Activated CD4-positive, CD25-positive, alpha-beta regulatory T cell treated with anti-CD3 and anti-CD28 coated beads, Interleukin-2, amount 50 U/mL, for 24 hours (primary cell): ENCODE data around the gene PPTC7.
A peak's percentile ranks its signal among the peaks of the same experiment; 100 is the strongest.
"Not testable (repeated sequence)": the region's sequence is repeated elsewhere in the genome, so short reads cannot be mapped to it uniquely, and the experiment has no call there.

ENCODE experiments used
- ATAC-seq, 2 donors: fragments of 150-1000 bp; cut with Tn5 transposase; one replicate each; pipeline ENCODE4 v1.10.0; 2021; ENCODE audit warnings: mild to moderate bottlenecking in 1 of 2, moderate library complexity in 1 of 2

The PPTC7 gene

DNA sequence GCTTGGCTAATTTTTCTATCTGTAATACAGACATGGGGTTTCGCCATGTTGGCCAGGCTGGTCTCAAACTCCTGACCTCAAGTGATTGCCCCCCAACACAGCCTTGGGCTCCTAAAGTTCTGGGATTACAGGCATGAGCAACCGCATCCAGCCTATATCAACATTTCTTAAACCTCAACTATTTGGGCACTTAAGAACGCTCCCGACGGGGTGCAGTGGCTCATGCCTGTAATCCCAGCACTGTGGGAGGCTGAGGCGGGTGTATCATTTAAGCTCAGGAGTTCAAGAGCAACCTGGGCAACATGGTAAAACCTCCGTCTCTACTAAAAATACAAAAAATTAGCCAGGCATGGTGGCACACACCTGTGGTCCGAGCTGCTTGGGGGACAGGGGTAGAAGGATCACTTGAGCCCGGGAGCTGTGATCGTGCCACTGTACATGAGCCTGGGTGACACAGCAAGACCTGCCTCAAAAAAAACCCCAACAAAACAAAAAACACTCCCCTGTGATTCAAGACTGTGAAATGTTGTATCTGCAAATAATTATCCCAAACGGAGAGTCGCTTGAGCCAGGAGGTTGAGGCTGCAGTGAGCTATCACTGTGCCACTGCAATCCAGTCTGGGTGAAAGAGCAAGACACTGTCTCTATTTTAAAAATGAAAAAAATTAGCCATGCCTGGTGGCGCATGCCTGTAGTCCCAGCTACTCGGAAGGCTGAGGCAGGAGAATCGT is 21.5 kb downstream of the PPTC7 start:
- ATAC-seq, result no peak

DNA sequence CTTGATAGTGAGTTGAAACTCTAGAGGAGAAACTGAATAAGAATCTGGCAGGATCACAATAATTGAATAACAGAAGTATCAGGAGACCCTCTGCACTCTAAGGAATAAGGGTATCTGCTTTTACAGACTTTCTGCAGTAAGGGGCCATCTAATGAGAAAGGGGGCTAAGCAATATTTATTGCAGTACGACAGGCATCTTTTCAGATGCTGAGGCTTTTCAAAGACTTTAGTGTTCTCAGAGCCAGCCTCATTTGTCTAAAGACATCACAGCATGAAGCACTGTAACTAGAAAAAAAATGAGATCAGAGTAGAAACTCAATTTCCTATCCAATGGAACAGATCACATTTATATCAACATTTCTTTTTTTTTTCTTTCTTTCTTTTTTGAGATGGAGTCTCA is 22.2 kb downstream of the PPTC7 start:
- no peak for ATAC-seq

DNA sequence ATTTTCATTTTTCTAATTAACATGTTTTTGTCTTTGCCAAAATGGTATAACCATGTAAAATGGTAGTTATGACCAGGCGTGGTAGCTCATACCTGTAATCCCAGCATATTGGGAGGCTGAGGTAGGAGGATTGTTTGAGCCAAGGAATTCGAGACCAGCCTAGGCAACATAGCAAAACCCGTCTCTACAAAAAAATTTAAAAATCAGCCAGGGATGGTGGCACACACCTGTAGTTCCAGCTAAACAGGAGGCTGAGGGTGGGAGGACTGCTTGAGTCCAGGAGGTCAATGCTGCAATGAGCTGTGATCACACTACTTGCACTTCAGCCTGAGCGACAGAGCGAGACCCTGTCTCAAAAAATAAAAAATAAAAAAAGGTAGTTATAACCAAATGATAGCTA is 23.1 kb downstream of the PPTC7 start:
- ATAC-seq, result no peak

DNA sequence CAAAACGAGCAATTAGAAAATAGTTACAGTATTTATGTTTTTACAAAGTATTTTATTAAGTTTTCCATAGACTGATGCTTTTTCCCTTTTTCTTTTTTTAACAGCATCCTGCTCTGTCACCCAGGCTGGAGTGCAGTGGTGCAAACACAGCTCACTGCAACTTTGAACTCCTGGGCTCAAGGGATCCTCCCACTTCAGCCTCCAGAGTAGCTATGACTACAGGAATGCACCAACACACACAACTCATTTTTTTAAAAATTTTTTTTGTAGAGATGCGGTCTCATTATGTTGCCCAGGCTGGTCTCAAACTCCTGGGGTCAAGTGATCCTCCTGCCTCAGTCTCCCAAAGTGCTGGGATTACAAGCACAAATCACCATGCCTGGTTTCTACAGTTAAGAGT is 24.2 kb downstream of the PPTC7 start:
- ATAC-seq, result not testable (repeated sequence)

DNA sequence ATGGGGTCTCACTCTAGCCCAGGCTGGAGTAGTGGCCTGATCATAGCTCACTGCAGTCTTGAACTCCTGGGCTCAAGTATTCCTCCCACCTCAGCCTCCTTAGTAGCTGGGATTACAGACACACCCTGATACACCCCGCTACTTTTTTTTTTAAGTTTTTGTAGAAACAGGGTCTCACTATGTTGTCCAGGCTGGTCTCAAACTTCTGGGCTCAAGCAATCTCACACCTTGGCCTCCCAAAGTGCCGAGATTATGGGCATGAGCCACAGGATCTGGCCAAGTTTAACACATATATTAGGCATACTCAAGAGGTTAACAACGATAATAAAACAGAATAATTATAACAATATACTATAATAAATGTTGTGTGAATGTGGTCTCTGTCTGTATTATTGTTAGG is 25.8 kb downstream of the PPTC7 start:
- no peak for ATAC-seq

DNA sequence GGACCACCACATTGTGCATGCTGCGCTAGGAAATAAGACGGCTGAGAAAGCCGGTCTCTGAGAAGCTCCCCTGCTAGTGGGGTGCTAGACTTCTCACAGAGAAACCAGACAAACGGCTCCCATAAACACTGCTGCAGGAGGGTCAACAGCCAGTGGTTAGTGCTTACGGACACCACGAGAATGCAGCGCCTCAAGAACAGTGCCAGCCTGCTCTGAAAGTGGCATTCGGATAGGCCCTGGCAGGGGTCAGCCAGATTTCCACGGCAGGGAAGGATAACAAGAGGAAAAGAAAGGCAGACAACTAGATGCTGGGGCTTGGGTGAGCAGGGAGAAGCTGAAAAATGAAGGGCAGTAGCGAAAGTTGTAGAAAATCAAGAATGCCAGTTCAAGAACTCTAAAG is 26.4 kb downstream of the PPTC7 start:
- no peak for ATAC-seq

DNA sequence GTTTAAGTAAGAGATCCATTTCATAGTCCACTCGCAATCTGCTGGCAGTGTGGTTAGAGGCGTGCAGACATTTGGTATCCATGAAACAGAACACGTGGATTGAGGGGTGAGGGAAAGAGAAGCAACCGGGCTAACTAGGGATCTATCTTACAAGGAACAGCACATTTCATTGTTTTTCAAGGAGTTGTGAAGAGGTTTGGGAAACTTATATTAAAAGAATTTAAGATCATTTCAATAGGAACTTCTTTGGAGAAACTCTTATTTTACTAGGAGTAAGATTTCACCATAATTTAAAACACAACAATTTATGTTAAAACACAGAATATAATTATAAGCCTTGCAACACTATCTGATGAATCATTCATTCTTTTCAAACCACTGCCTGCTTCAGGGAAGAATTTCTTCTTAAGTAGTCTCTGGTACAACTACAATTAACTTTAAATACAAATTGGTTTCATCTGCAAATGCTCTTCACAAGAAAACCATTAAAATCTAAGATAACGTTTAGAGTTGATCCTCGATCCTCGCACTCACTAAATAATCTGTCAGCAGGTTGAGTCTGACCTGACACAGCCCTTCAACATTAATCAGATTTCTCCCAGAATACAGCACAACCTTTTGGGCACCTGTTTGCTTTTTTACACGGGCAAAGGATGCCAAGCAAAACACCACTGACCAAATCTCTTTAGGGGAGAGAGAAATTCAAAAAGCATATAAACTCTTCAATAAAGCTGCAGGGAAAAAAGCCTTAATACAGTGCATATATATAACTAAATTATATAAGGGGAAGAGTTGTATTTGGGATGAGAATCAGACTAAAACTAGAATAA is 27.3 kb downstream of the PPTC7 start:
- no peak for ATAC-seq

DNA sequence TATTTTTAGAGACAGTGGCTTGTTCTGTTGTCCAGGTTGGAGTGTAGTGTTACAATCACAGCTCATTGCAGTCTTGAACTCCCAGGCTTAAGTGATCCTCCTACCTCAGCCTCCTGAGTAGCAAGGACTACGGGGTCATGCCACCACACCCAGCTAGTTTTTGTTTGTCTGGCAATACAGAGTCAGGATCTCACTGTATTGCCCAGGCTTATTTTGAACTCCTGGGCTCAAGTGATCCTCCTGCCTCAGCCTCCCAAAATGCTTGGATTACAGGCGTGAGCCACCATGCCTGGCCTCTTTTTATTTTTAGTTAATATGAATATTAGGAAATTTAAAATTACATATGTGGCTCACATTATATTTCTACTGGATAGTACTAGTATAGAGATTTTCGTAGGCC is 28.9 kb downstream of the PPTC7 start:
- no peak for ATAC-seq

DNA sequence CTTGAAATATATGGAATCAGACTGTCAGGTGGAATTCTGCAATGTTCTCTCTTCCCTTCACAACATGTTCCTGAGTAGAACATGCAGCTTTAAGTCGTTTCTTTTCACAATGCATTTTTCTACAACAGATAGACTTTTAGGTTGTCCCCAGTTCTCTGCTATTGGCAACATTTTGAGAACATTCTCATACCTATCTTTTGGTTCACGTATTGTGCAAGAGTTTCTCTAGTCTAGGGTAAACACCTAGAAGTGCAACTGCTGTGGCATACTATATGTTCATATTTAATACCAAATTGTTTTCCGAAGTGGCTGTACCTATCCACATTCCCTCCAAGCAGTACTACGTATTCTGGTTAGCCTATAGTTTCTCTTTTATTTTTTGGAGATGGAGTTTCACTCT is 32.1 kb downstream of the PPTC7 start:
- no peak for ATAC-seq

DNA sequence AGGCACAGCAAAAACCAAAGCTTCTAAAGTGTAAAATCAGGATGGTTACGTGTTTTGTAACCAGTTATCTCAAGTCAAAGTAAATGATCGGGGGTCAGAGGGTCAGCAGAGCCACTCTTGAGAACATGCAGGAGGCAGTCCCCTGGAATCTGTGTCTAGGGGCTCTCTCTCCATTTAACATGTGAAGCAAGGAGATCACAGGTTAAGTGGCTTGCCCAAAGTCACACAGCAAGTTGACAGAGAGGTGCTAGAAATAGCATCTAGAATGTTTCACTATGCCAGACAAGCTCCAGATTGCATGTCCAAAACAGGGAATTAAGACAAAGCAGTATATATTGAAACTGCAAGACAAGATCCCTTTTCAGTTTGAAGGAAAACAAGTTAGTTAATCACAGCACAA is 33.4 kb downstream of the PPTC7 start:
- no peak for ATAC-seq

DNA sequence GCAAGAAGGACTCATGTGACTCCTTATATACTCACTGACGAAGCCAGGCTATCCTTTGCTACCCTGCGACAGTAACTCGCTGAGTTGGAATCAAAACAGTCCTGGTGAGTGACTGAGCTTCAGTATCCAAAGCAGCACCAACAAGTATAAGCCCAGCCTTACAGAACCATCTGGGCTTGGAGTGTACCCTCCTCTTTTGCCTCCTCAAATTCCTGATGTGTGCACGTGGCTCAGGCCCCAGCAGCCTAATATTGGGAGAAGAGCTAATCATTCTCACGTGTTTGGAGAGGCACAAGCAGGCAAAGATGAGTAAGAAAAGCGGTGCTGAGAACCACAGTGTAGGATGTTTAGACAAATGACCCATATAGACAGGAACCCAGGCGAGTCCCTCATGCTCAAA is 34.4 kb downstream of the PPTC7 start:
- ATAC-seq, result no peak

DNA sequence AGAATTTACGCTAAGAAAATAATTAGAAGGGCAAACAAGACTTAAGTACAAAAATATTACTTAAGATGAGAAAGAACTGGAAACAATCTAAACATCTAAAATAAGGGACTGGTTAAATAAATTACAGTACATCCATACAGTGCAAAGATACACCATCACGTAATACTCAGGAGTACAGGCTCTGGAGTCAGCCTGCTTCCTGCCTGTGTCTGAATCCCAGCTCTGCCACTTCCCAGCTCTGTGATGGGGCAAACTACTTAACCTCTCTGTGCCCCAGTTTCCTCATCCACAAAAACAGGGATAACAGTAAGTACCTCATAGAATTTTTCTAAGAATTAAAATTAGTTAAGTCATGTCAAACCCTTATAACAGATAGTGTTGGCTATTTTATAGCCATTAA is 36.0 kb downstream of the PPTC7 start:
- ATAC-seq, result no peak

DNA sequence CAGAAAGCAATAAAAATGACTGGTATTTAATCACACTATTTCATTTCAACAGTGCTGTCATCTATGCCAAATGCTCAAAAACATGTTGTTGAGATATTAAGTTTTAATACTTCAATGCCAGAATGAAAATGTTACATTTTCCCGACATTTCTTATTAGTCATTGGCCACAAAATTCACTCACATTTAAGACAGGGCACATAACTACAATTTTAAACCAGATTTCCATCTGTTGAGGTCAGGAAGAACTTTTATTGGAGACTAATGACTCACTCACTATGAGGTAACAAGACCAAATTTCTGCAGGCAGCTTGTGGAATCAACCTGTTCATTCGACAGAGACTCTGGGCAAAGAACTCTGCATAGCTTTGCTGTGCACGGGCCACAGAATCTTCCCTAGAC is 36.8 kb downstream of the PPTC7 start:
- ATAC-seq, result no peak

DNA sequence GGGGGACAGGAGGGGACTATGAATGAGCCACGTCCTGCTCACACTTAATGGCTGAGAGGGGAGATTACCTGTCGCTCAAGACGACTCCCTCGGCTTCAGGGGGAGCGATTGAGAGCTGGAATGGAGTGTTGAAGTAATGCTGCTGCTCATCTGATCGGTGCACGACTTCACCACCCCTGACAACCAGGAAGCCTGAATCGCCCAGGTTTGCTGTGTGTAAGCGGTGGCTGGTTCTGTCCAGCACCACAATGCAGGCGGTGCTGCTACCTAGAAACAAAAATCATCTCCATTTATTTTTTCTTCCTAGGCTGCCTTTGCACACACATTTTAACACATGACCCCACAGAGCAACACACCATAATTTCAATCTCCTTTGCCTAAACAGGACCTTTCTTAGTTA is 37.3 kb downstream of the PPTC7 start:
- no peak for ATAC-seq

DNA sequence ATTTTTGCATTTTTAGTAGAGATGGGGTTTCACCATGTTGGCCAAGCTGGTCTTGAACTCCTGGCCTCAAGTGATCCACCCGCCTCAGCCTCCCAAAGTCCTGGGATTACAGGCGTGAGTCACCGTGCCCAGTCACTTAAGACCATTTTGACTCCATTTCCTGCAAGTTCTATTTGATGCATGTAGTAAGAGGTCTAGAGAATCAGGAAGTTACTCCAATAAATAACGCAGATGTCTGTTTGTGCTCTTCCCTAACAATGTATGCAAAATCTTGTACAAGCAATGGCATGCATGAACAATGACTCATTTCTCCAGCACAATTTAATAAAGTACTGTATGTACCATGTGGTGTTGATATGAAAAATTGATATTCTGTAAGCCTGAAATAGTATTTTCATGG is 37.9 kb downstream of the PPTC7 start:
- not testable (repeated sequence) for ATAC-seq

DNA sequence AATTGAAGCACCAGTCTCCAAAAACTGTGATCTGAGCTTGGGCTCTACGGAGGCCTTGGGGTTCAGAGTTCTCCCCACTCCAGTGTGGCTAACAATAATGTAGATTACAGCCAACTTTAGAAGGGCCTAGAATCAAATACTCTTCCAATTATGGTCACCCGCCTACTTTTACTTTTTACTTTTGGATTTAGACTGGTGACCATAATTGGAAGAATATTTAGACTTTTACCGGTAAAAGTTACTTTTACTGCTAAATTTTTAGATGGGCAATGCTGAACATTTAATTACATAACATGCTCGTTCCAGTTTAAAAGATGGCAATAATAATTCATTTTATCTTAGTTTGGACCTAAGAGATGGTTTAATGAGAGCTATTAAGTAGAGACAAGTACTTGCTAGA is 39.2 kb downstream of the PPTC7 start:
- ATAC-seq, result no peak

DNA sequence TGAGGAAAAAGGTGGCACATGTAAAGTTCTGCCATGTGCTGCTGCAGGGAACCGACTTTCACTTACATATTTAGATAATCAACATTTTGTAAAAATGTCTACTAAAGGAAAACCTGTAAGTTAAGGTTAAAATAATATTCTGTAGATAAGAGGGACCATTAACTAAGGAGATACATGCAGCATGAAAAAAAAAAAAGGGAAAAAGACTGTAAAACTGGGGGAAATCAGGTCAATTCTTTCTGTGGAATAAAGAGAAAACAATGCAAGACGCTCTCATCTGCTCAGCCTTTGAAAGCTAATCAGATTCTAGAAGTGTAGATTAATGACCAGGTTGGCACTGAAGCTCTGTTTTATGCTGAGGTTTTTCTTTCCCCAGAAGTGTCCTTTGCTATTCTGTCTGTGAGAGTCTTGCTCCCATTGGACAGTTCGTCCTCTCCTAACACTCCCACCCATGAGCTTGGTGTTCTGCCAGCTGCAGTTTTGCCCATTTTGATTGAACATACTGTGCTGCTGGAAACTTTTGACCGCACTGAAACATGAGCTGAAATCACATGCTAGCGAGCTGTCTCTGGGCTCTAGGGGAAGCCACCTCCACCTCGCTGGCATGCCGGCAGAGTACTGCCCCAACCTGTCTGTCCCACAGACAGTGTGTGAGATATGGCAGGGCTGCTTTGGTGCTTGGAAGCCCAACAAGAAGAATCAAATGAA is 39.7 kb downstream of the PPTC7 start:
- peak in 1 of 2 donors; percentile 20 for ATAC-seq

DNA sequence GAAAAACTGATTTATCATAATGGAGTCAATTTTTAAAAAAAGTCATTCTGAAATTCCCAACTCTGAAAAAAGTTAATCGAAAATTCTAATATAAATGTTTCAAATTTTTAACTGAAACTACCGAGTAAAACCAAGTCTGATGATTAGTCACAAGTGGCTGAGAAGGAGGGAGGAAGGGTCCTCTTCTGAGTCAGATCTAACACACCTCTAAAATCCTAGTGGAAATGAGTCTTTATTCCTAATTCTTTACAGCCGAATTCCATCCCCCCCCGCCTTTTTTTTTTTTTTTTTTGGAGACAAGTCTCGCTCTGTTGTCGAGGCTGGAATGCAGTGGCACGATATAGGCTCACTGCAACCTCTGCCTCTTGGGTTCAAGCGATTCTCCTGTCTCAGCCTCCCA is 43.1 kb downstream of the PPTC7 start:
- ATAC-seq, result no peak

DNA sequence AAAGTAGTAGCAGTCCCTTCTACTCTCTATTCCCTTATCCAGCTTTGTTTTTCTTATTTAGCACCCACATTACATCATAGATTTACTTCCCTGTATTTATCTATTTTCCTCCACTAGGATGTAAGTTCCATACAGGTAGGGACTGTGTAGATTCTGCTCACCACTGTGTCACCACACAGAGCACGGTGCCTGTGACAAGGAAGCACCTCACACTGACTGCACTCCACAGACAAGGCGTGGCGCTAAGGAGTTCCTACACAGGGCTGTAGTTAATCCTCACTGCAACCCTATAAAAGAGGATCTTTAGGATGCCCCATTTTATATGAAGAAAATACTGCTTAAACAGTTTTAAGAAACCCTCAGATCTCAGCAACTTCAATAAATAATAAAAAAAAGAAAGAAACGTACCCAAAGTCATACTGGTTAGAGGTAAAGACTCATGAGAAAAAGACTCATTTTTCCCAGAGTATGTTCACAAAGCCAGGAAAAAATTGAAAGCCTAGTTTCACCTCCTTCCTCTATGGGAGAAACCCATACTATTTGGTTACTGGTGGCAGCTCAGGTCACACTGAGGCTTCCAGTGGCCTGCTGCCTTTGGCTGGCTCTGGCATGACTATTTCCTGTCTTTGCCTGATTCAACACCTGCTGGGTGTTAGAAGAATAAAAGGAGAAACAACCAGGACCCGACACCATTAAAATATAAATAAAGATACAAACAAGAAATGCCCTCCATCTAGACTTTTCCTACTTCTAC is 44.1 kb downstream of the PPTC7 start:
- ATAC-seq, result no peak

DNA sequence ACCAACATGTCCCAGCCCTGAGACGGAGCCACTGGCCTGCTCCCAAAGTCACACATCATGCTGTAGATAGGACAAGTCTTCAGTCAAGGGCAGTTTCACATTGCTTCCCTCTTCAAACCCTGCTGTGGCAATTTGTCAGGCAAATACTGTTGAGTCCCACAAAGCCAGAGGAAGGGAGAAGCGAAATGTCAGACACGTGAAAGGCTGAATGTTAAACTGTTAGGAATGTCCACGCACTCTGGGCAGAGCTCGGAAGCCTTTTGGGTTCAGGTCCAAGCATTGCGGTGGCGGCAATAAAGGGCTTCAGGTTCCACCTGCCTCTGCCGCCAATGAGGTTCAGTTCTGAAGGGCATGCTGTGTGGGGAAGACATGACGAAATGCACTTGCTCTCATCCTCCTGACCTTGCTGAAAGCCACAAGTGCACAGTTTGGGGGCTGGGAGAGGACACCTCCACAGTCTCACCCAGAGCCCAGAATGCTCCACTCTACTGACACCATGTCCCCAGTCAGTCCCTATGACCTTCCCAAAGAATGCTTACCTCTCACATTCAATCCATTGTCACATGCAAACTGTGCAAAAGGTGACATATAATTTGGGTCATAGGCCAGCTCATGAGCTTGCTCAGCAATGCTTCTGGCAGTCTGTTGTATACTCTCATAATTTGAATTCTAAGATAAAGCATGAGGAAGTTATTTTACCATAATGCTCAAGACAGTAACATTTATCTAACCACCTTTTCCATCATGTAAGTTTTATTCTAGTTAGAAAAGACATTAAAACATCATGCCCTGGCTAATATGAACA is 45.3 kb downstream of the PPTC7 start:
- no peak for ATAC-seq

DNA sequence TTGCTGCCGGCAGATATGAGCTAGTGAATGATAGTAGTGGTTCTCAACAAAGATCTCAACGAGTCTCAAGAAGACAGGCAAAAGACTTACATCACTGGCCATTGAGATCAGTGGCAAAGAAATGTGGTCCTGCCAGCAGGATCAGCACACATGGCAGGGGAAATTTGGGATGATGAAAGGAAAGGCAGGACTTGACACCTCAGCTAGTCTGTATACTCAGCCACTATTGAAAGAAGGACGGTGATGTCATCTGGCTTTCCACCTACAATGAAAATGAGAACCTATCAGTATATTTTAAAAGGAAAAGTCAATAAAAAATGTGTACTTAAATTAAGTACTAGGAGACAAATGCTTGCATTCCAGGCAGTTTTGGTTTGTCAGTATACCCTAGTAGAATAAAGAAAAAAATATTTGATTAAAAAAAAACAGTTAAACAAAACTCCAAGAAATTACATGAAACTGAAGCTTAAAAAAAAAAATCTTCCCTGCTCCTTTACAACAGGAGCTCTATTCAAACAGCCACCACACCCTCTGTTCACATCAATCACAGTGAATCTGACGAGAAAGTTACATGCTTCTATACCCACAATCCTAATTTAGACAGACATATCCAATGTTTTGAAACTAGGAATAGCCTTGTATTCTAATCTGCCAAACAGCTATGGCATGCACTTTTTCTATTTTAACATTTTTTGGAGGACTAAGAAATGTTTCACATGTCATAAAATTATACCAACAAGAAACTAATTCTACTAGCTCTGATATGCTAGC is 46.1 kb downstream of the PPTC7 start:
- ATAC-seq, result no peak
